GM12891 (cell line): ENCODE measurements around the gene WHRN.

Experiments used
- DNase-seq: peaks from one replicate; pipeline ENCODE4 v3.0.0; 2011; ENCODE audit warnings: low spot score; ENCODE audit not compliant: insufficient read length
- FAIRE-seq: peaks from 2 replicates; lab custom pipeline; 2011; peaks lifted over from hg19 to GRCh38; lab: Jason Lieb, UNC
- PAX5 ChIP-seq: IDR thresholded peaks from 2 replicates; pipeline ENCODE4 v1.6.1; 2011; ENCODE audit warnings: low read length, moderate library complexity, mild to moderate bottlenecking; ENCODE audit not compliant: insufficient read depth, severe bottlenecking
- POLR2A ChIP-seq: IDR thresholded peaks from 2 replicates; pipeline ENCODE4 v1.6.1; 2011; ENCODE audit warnings: low read depth, low read length, control low read depth
- POLR2AphosphoS5 ChIP-seq: IDR thresholded peaks from 2 replicates; pipeline ENCODE4 v1.6.1; 2011; ENCODE audit warnings: low read depth, low read length, control low read depth
- POU2F2 ChIP-seq: IDR thresholded peaks from 2 replicates; pipeline ENCODE4 v1.6.1; 2011; ENCODE audit warnings: low read depth, mild to moderate bottlenecking, control low read depth, low read length, moderate library complexity
- SPI1 ChIP-seq: IDR thresholded peaks from 2 replicates; pipeline ENCODE4 v1.6.1; 2011; ENCODE audit warnings: low read depth, low read length, control low read depth
- TAF1 ChIP-seq: IDR thresholded peaks from 2 replicates; pipeline ENCODE4 v1.6.1; 2011; ENCODE audit warnings: low read depth, low read length, control low read depth

Gene WHRN

GRCh38 chr9:114406441-114406840 is 98.8 kb downstream of the WHRN start:
- FAIRE-seq (no peak), DNase-seq (no peak)
- TF ChIP-seq POLR2A (no peak), POU2F2 (no peak), POLR2AphosphoS5 (no peak), TAF1 (no peak), SPI1 (no peak), PAX5 (no peak)

DNA sequence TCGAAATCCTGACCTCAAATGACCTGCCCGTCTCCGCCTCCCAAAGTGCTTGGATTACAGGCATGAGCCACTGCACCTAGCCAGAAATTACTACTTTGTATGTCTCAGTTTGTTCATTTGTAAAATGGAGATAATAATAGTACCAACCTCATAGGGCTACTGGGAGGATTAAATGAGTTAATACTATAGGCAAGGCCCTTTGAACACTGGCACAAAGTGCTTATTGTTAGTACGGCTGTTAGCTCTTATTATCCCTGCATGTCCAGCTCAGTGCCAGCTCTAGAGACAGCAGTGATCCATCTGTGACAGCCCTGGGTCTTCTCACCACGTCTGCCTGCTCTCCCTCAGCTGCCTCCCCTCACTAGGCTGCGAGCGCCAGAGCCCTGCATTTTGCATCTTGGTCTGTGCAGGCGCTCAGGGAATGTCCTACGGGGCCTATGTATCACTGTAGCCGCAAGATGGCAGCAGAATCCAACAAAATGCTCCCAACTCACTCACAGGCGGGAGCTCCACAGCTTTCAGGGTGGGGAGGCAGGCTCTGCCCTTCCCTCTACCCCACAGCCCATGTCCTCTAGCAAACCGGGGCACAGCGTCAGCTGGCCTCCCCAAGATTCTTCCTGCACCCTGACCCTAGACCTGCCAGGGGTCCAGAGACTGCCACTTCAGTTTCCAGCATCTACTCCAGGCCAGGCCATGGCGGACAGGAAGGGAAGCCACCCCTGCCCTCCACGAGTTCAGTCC is 99.8 kb downstream of the WHRN start:
- FAIRE-seq (peak; percentile 97), DNase-seq (peak; percentile 91)

DNA sequence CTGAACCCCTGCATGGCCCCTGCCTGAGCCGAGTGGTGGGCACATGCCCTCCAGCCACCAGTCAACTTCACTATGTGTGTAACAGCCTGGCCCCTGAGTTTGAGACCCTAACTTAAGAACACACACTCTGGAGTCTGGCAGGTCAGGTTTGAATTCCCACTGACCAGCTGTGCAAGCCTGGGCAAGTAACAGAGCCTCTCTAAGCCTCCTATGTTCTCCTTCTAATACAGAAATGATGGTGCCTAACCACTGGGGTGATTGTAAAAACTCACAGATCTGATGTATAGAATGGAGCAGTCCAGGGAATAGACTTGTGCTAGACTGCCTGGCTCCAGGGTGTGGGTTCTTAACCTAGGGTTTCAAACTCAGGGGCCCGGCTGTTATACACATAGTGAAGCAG is 100.7 kb downstream of the WHRN start:
- DNase-seq (no peak), FAIRE-seq (no peak)
- TF ChIP-seq POLR2AphosphoS5 (no peak), TAF1 (no peak), POLR2A (no peak), POU2F2 (no peak), SPI1 (no peak), PAX5 (no peak)

More for the DNA sequence above, 99.8 kb downstream of the WHRN start:
- no peak for TF ChIP-seq PAX5
- TF ChIP-seq POLR2A, result no peak
- TF ChIP-seq POU2F2, result no peak
- no peak for TF ChIP-seq TAF1
- no peak for TF ChIP-seq SPI1
- no peak for TF ChIP-seq POLR2AphosphoS5

DNA sequence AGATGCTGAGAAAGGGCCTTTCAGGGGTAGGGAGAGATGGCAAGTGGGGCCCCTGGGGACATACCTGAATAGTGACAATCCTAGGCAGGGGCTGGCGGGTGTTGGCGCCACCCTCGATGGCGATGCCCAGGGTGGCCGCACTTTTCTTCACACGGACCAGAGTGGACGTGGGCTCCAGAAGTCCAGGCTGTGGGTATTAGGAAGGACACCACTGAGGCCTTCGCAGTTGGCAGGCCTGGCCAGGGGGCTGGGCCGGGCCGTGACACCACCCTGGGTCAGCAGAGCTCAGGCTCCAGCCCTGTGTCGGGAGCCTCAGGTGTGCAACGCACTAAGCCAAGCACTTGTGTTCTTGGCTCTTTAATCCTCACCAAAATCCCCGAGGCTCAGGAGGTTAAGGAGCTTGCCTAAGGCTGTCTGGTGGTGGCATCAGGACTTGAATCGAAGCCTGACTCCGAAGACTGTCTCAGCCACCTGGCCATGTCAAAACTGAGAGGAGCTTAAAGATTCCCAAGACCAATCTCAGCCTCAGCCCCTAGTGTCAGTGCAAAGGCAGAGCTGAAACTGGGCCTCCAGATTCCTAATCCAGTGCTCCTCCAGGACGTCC is 102.0 kb downstream of the WHRN start:
- DNase-seq (no peak), FAIRE-seq (no peak)
- TF ChIP-seq POLR2AphosphoS5, result no peak
- TF ChIP-seq PAX5, result no peak
- no peak for TF ChIP-seq TAF1
- TF ChIP-seq SPI1, result no peak
- TF ChIP-seq POU2F2, result no peak
- no peak for TF ChIP-seq POLR2A

DNA sequence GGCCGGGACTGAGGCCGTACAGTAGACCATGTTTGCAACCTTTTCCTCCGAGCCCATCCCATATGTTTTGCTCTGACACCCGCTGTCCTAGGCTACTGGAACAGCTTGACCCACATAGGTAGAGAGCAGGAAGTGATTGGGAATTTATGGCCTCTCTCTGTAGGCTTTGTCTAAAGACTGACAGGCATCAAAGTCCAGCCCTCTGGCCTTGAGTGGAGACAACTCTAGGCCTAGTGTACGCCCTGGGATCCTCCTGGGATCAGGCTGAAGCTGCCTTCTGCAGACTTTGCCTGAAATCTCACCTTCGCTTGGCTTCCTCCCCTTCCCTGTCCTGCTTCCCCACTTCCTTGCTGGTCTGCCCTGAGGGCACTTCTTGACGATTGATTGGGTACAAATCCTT is 103.9 kb downstream of the WHRN start:
- no peak for DNase-seq
- no peak for TF ChIP-seq POLR2AphosphoS5
- TF ChIP-seq PAX5, result no peak
- no peak for TF ChIP-seq POU2F2
- TF ChIP-seq TAF1, result no peak
- no peak for TF ChIP-seq POLR2A
- no peak for TF ChIP-seq SPI1
- FAIRE-seq, result no peak

- no peak for TF ChIP-seq TAF1
- TF ChIP-seq PAX5, result no peak
- no peak for TF ChIP-seq POU2F2
- no peak for TF ChIP-seq SPI1
- no peak for TF ChIP-seq POLR2A
- TF ChIP-seq POLR2AphosphoS5, result no peak
- DNase-seq, result no peak
- FAIRE-seq, result no peak
Observed at GRCh38 chr9:114400772-114401171, 104.5 kb downstream of the WHRN start.

DNA sequence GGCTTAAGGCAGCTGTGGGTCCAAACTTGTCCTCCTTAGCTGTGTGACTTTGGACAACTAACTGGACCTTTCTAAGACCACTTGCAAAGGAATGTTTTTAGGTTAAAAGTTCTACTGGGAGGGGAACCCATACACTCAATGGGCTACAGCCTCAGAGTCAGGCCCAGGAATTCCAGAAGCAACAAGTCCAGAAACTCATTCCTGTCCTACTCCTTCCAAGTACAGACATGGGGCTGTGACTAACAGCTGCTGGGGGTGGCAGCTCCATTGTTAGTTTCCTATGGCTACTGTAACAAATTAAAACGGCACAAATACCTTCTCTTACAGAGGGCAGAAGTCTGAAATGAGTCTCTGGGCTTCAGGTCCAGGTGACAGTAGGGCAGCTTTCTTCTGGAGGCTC is 105.1 kb downstream of the WHRN start:
- FAIRE-seq, result no peak
- no peak for TF ChIP-seq SPI1
- TF ChIP-seq POU2F2, result no peak
- no peak for TF ChIP-seq POLR2A
- no peak for TF ChIP-seq POLR2AphosphoS5
- no peak for TF ChIP-seq PAX5
- no peak for TF ChIP-seq TAF1
- no peak for DNase-seq

- no peak for FAIRE-seq
- DNase-seq, result no peak
- TF ChIP-seq POU2F2 (no peak), PAX5 (no peak), SPI1 (no peak), POLR2AphosphoS5 (no peak), TAF1 (no peak), POLR2A (no peak)
Observed at GRCh38 chr9:114399381-114399780, 105.9 kb downstream of the WHRN start.

GRCh38 chr9:114397848-114398605 is 107.2 kb downstream of the WHRN start:
- DNase-seq, result peak; percentile 97
- FAIRE-seq, result peak; percentile 87

More at GRCh38 chr9:114397848-114398605, 107.2 kb downstream of the WHRN start:
- peak; percentile 93 for TF ChIP-seq SPI1
- no peak; the same call in 1 of the 2 replicates for TF ChIP-seq POLR2A
- peak; percentile 23 for TF ChIP-seq PAX5
- TF ChIP-seq POLR2AphosphoS5, result 0 out of 2 replicates have a peak, but pooled peaks have one; percentile 19
- peak; percentile 65 for TF ChIP-seq POU2F2
- TF ChIP-seq TAF1, result peak; percentile 45; the same call in 1 of the 2 replicates
